HG02938 (cell line): ENCODE data around the gene SIL1.
"Not testable (repeated sequence)": the region's sequence is repeated elsewhere in the genome, so short reads cannot be mapped to it uniquely, and the experiment has no call there.

ENCODE experiments used
- ATAC-seq: cut with Tn5 transposase; IDR thresholded peaks from one replicate; pipeline ENCODE4 v1.9.1; 2021; ENCODE audit warnings: mild to moderate bottlenecking, moderate library complexity; ENCODE audit not compliant: unreplicated experiment

SIL1 gene

GRCh38 chr5:139178589-139178917 lies 19.6 kb downstream of the SIL1 start:
- ATAC-seq = no peak

GRCh38 chr5:139177809-139178588 lies 20.2 kb downstream of the SIL1 start:
- no peak for ATAC-seq

- not testable (repeated sequence) for ATAC-seq
Observed at GRCh38 chr5:139177281-139177680, 20.9 kb downstream of the SIL1 start.

GRCh38 chr5:139174382-139174781 lies 23.8 kb downstream of the SIL1 start:
- ATAC-seq = not testable (repeated sequence)

GRCh38 chr5:139171779-139172404 lies 26.3 kb downstream of the SIL1 start:
- ATAC-seq = no peak

GRCh38 chr5:139167952-139168720 lies 30.0 kb downstream of the SIL1 start:
- no peak for ATAC-seq

GRCh38 chr5:139167533-139167932 lies 30.6 kb downstream of the SIL1 start:
- no peak for ATAC-seq

GRCh38 chr5:139167063-139167462 lies 31.1 kb downstream of the SIL1 start:
- no peak for ATAC-seq

GRCh38 chr5:139164897-139165296 lies 33.3 kb downstream of the SIL1 start:
- ATAC-seq = not testable (repeated sequence)

GRCh38 chr5:139164020-139164419 lies 34.1 kb downstream of the SIL1 start:
- ATAC-seq = no peak

GRCh38 chr5:139162448-139162847 lies 35.7 kb downstream of the SIL1 start:
- ATAC-seq = no peak

GRCh38 chr5:139158791-139159190 lies 39.4 kb downstream of the SIL1 start:
- ATAC-seq = no peak

- ATAC-seq = no peak
Observed at GRCh38 chr5:139157556-139157955, 40.6 kb downstream of the SIL1 start.

- ATAC-seq = no peak
Observed at GRCh38 chr5:139156814-139157213, 41.4 kb downstream of the SIL1 start.

- ATAC-seq = no peak
Observed at GRCh38 chr5:139155333-139155732, 42.8 kb downstream of the SIL1 start.

- ATAC-seq = no peak
Observed at GRCh38 chr5:139151902-139152301, 46.3 kb downstream of the SIL1 start.

GRCh38 chr5:139150367-139150999 lies 47.7 kb downstream of the SIL1 start:
- no peak for ATAC-seq

- no peak for ATAC-seq
Observed at GRCh38 chr5:139149477-139150199, 48.5 kb downstream of the SIL1 start.

- ATAC-seq = no peak
Observed at GRCh38 chr5:139148986-139149385, 49.2 kb downstream of the SIL1 start.

- no peak for ATAC-seq
Observed at GRCh38 chr5:139148306-139148705, 49.9 kb downstream of the SIL1 start.
